ENCODE results near the gene KCNK2. TPM values are rescaled to one million over a fixed set of nuclear protein-coding genes. Genes with fewer than 3 reads are reported as not detected.

The KCNK2 gene
- total and polyA plus RNA-seq, 10 donors = 0.13 to 0.17 TPM; not detected in 8

DNA sequence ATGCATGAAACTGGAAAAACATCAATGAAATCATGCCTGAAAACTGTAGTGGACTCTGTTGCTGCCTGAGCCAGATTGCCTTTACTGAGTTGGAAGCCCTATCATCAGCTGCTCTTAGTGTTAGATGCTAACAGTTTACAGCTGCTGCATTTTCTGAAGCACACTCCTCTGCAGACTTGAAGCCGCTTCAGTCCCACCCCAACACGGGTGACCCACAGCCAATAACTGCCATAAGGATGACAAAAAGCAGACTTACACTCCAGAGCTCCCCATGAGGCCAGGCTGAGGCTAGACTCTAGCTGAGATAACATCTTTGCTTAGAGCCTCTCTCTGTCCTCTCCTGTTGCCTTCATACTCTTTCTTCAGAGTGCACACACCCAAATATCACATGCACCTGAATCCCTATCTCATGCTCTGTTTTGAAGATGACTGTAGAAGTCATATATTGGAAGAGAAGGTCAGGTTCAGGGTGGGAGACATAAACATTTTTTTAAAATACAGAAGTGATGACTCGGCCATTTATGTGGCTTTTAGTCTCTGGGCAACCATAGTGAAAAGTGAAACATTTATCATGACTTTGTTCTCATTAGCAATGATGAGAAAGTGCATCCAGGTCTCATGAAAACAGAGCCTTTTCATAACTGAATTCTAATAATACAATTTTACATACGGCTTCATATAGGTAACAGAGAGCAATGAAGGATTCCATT, 161.0 kb downstream of the KCNK2 start:
- TF ChIP-seq, protein P1, sequence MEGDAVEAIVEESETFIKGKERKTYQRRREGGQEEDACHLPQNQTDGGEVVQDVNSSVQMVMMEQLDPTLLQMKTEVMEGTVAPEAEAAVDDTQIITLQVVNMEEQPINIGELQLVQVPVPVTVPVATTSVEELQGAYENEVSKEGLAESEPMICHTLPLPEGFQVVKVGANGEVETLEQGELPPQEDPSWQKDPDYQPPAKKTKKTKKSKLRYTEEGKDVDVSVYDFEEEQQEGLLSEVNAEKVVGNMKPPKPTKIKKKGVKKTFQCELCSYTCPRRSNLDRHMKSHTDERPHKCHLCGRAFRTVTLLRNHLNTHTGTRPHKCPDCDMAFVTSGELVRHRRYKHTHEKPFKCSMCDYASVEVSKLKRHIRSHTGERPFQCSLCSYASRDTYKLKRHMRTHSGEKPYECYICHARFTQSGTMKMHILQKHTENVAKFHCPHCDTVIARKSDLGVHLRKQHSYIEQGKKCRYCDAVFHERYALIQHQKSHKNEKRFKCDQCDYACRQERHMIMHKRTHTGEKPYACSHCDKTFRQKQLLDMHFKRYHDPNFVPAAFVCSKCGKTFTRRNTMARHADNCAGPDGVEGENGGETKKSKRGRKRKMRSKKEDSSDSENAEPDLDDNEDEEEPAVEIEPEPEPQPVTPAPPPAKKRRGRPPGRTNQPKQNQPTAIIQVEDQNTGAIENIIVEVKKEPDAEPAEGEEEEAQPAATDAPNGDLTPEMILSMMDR (IDR thresholded peaks at IDR 0.05 in 8 of 11, conservative IDR thresholded peaks at IDR 0.05 in 3 of 11) = no peak
- TF ChIP-seq POLR2A (IDR thresholded peaks at IDR 0.05) (no peak), POLR2AphosphoS5 (IDR thresholded peaks at IDR 0.05) (no peak)
- Histone ChIP-seq H3K27me3 (replicated peaks in 1 of 7) (no peaks in the 10 kb centered on the region), H3K27ac (no peak overlapping the region), H3K4me1 (no peaks in the 10 kb centered on the region), H3K4me3 (no peak overlapping the region), H3K36me3 (no peaks in the 10 kb centered on the region), H3K9me3 (peaks cover 0 to 5% (median 0%) of the 10 kb centered on the region in 8 donors)
- 51 to 60% (median 58%) methylated on average over 4 of the region's 4 CpGs for WGBS, 5 donors
- intact Hi-C loops (cut with DNase I; ENCODE audit: low total_unique reads) = no loop called here
- no peak for DNase-seq

DNA sequence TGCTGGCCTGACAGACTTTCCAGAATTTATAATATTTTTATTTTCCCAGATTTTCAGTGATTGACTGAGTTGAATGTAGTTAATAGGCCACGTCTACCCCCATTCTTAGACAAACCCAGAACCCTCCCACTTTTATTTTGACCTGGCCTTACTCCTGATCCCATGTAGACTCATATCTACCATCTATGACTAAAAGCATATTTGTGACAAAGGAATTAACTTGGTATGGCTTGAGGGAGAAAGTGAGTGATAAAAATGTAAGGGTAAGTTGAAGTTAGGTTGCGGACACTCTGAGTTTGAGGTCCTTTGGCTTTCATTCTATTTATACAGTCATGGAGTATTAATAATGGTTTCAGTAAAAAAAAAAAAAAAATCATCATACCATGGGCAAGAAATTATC, 168.4 kb downstream of the KCNK2 start:
- DNase-seq = no peak
- peaks cover 0 to 8% (median 0%) of the 10 kb centered on the region in 8 donors for H3K9me3 ChIP-seq
- no peaks in the 10 kb centered on the region for H3K36me3 ChIP-seq
- H3K4me3 ChIP-seq = no peak overlapping the region
- H3K27me3 ChIP-seq (replicated peaks in 1 of 7) = no peaks in the 10 kb centered on the region
- TF ChIP-seq POLR2AphosphoS5 (IDR thresholded peaks at IDR 0.05) (no peak), POLR2A (IDR thresholded peaks at IDR 0.05) (no peak)
- TF ChIP-seq, protein P1 (IDR thresholded peaks at IDR 0.05 in 8 of 11, conservative IDR thresholded peaks at IDR 0.05 in 3 of 11) = no peak
- H3K27ac ChIP-seq = no peak overlapping the region
- no peaks in the 10 kb centered on the region for H3K4me1 ChIP-seq
- 81 to 91% (median 87%) methylated on average over 2 of the region's 2 CpGs for WGBS, 5 donors
- intact Hi-C loops (cut with DNase I; ENCODE audit: low total_unique reads) = no loop called here

DNA sequence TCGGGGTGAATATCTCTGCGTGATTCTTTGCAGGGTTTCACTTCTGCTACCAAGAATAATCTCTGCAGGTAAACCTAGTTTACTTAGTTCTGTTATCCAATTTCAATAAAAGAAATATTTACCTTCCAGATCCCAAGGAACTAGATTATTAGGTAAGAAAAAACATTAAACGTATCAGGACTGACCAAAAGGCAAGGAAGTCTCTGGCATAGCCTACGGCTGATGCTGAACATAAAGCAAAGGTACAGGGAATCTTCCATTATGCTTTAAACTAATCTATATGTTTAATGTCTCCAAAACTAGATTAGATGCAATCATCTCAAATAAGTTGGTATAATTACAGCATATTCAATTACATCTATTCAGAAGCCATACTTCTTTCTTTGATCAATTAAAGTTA, 168.9 kb downstream of the KCNK2 start:
- DNase-seq = no peak
- H3K27me3 ChIP-seq (replicated peaks in 1 of 7) = no peaks in the 10 kb centered on the region
- 86 to 95% (median 91%) methylated on average over 4 of the region's 4 CpGs for WGBS, 5 donors
- no peak overlapping the region for H3K27ac ChIP-seq
- peaks cover 0 to 8% (median 0%) of the 10 kb centered on the region in 8 donors for H3K9me3 ChIP-seq
- TF ChIP-seq POLR2AphosphoS5 (IDR thresholded peaks at IDR 0.05) (no peak), POLR2A (IDR thresholded peaks at IDR 0.05) (no peak)
- TF ChIP-seq, protein P1 (IDR thresholded peaks at IDR 0.05 in 8 of 11, conservative IDR thresholded peaks at IDR 0.05 in 3 of 11) = no peak
- H3K4me3 ChIP-seq = no peak overlapping the region
- intact Hi-C loops (cut with DNase I; ENCODE audit: low total_unique reads) = no loop called here
- H3K36me3 ChIP-seq = no peaks in the 10 kb centered on the region
- H3K4me1 ChIP-seq = no peaks in the 10 kb centered on the region

DNA sequence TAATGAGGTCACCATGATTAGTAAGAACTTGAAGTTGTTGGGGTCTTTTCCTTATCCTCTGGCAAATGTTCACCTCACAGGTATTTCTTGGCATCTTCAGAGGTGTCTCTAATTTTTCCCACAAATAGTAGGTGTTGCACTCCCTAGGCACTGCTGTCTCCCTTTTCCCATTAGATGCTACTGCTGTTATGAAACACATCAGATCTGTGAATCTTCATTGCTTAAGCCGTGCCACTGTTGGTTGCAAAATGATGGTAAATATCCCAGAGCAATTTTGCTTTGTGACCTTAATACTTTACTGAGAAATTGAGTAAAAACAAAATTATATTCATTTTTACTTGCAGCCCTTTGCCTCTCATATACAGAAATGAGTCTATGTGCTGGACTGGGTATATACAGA, 169.6 kb downstream of the KCNK2 start:
- Histone ChIP-seq H3K9me3 (peaks cover 0 to 8% (median 0%) of the 10 kb centered on the region in 8 donors), H3K27me3 (replicated peaks in 1 of 7) (no peaks in the 10 kb centered on the region), H3K27ac (no peak overlapping the region), H3K4me1 (no peaks in the 10 kb centered on the region), H3K4me3 (no peak overlapping the region), H3K36me3 (no peaks in the 10 kb centered on the region)
- DNase-seq = no peak
- TF ChIP-seq, protein P1 (IDR thresholded peaks at IDR 0.05 in 8 of 11, conservative IDR thresholded peaks at IDR 0.05 in 3 of 11) = no peak
- TF ChIP-seq POLR2A (IDR thresholded peaks at IDR 0.05) (no peak), POLR2AphosphoS5 (IDR thresholded peaks at IDR 0.05) (no peak)
- WGBS, 5 donors = 75 to 87% (median 86%) methylated on average over 1 of the region's 1 CpG
- intact Hi-C loops (cut with DNase I; ENCODE audit: low total_unique reads) = no loop called here
